HepG2 (cell line): ENCODE measurements around the gene MFSD11. TPM values are rescaled to one million over a fixed set of nuclear protein-coding genes. Genes with fewer than 3 reads are reported as not detected.

Source experiments
- DMTF1 ChIP-seq: sonication (generic); formaldehyde crosslinking; IDR thresholded peaks from 2 replicates; pipeline ENCODE4 v1.4.0; 2020; ENCODE audit warnings: mild to moderate bottlenecking, missing genetic modification reagents
- KDM4B ChIP-seq: sonication (generic); formaldehyde crosslinking; IDR thresholded peaks from 2 replicates; pipeline ENCODE4 v1.4.0; 2020; ENCODE audit warnings: missing genetic modification reagents
- KLF9 ChIP-seq: IDR thresholded peaks from 2 replicates; pipeline ENCODE4 v1.6.1; 2016; ENCODE audit warnings: low read depth
- MATR3 ChIP-seq: sonication (generic); formaldehyde crosslinking; IDR thresholded peaks from 2 replicates; pipeline ENCODE4 v1.4.0; 2020; ENCODE audit warnings: missing genetic modification reagents
- MNT ChIP-seq: fragments of 450-650 bp; IDR thresholded peaks from 2 replicates; pipeline ENCODE4 v1.6.1; 2016
- NFYB ChIP-seq: sonication (generic); formaldehyde crosslinking; IDR thresholded peaks from 2 replicates; pipeline ENCODE4 v1.4.0; 2020; ENCODE audit warnings: missing genetic modification reagents
- RCOR2 ChIP-seq: IDR thresholded peaks from 2 replicates; pipeline ENCODE4 v1.6.1; 2016; ENCODE audit warnings: missing biosample characterization, missing genetic modification reagents
- SIX4 ChIP-seq: sonication (generic); formaldehyde crosslinking; IDR thresholded peaks from 2 replicates; pipeline ENCODE4 v1.4.0; 2020; ENCODE audit warnings: missing genetic modification reagents
- SNAPC4 ChIP-seq: sonication (generic); formaldehyde crosslinking; IDR thresholded peaks from 2 replicates; pipeline ENCODE4 v1.4.0; 2020; ENCODE audit warnings: mild to moderate bottlenecking, missing genetic modification reagents
- TFE3 ChIP-seq: IDR thresholded peaks from 2 replicates; pipeline ENCODE4 v1.6.1; 2016
- WIZ ChIP-seq: sonication (generic); formaldehyde crosslinking; IDR thresholded peaks from 2 replicates; pipeline ENCODE4 v1.5.1; 2020; ENCODE audit warnings: mild to moderate bottlenecking, missing genetic modification reagents
- ZNF101 ChIP-seq: sonication (generic); formaldehyde crosslinking; IDR thresholded peaks from 2 replicates; pipeline ENCODE4 v1.4.0; 2020; ENCODE audit warnings: mild to moderate bottlenecking, low read depth, missing genetic modification reagents, borderline replicate concordance
- ZNF234 ChIP-seq: sonication (generic); formaldehyde crosslinking; conservative IDR thresholded peaks from 2 replicates; pipeline ENCODE4 v1.5.1; 2020; ENCODE audit warnings: mild to moderate bottlenecking, missing genetic modification reagents
- ZNF761 ChIP-seq: sonication (generic); formaldehyde crosslinking; conservative IDR thresholded peaks from 2 replicates; pipeline ENCODE4 v1.4.0; 2020; ENCODE audit warnings: mild to moderate bottlenecking, missing genetic modification reagents
- ZNF768 ChIP-seq: sonication (generic); formaldehyde crosslinking; IDR thresholded peaks from 2 replicates; pipeline ENCODE4 v1.4.0; 2020; ENCODE audit warnings: missing genetic modification reagents
- ZUFSP ChIP-seq: sonication (generic); formaldehyde crosslinking; IDR thresholded peaks from 2 replicates; pipeline ENCODE4 v1.9.0; 2021; ENCODE audit warnings: missing genetic modification reagents, mild to moderate bottlenecking, borderline replicate concordance
- polyA plus RNA-seq, 8 experiments: library from polyadenylated mRNA; depleted of rRNA in 3 of 8; stranded (reverse) in 7 of 8; unstranded in 1 of 8; fragments of >200 nt; fragmentation: Illumina TruSeq in 4 of 8; extraction: Trizol in 4 of 8; gene quantifications; 2 replicates each; pipeline versions ENCODE4 v1.2.1 to v1.2.3, GENCODE V29; 2011 to 2016; ENCODE audit warnings: low read depth in 4 of 8, missing spikeins in 1 of 8, mixed read lengths in 1 of 8; ENCODE audit not compliant: insufficient read depth in 1 of 8
- total RNA-seq, 5 experiments: library from RNA; depleted of rRNA; stranded (reverse); fragments of >200 nt; fragmentation: Illumina TruSeq; extraction: Trizol; gene quantifications; 2 replicates each; pipeline ENCODE4 v1.2.3, GENCODE V29; 2016; ENCODE audit warnings: low read depth in 1 of 5

The MFSD11 gene
- total and polyA plus RNA-seq, 2 of the 13 experiments (the other 11 are each of a cell fraction or from before 2014, with no cell fraction given): 26.1 to 36.3 TPM

- TF ChIP-seq SNAPC4 (CRISPR knock-in tag): no peak
- no peak for TF ChIP-seq MATR3
- no peak for TF ChIP-seq KLF9
- no peak for TF ChIP-seq ZNF234 (CRISPR knock-in tag)
- no peak for TF ChIP-seq KDM4B (CRISPR knock-in tag)
- no peak for TF ChIP-seq NFYB (CRISPR knock-in tag)
- no peak for TF ChIP-seq RCOR2 (CRISPR knock-in tag)
- no peak for TF ChIP-seq TFE3 (CRISPR knock-in tag)
- TF ChIP-seq WIZ (CRISPR knock-in tag): no peak
- TF ChIP-seq DMTF1 (CRISPR knock-in tag): no peak
- TF ChIP-seq ZNF768 (CRISPR knock-in tag): 0 out of 2 replicates have a peak, but pooled peaks have one; percentile 17
- TF ChIP-seq ZUFSP: no peak
- TF ChIP-seq SIX4: 0 out of 2 replicates have a peak, but pooled peaks have one; percentile 16
- no peak for TF ChIP-seq MNT
- no peak for TF ChIP-seq ZNF761
- no peak for TF ChIP-seq ZNF101 (CRISPR knock-in tag)
Observed at GRCh38 chr17:76710863-76711611, 26.9 kb upstream of the MFSD11 start, which contains the start of gene MXRA7 (continued).
